MG63 (cell line): Measurements from ENCODE around the gene TAAR9. TPM values are rescaled to one million over a fixed set of nuclear protein-coding genes. Genes with fewer than 3 reads are reported as not detected.
"Not testable (repeated sequence)": the region's sequence is repeated elsewhere in the genome, so short reads cannot be mapped to it uniquely, and the experiment has no call there.

Experiments used
- DNase-seq: peaks from one replicate; pipeline ENCODE4 v3.0.0-alpha.2; 2020
- H3K27me3 ChIP-seq: fragments of 250-450 bp; sonication (Bioruptor Pico); 2 replicates; pipeline ENCODE4 v1.5.1; 2020; ENCODE audit warnings: mild to moderate bottlenecking, moderate library complexity
- H3K36me3 ChIP-seq: fragments of 250-450 bp; sonication (Bioruptor Pico); 2 replicates; pipeline ENCODE4 v1.5.1; 2020; ENCODE audit warnings: mild to moderate bottlenecking, moderate library complexity
- H3K4me3 ChIP-seq: fragments of 250-450 bp; sonication (Bioruptor Pico); 2 replicates; pipeline ENCODE4 v1.5.1; 2020; ENCODE audit warnings: mild to moderate bottlenecking, moderate library complexity
- H3K9me3 ChIP-seq: fragments of 250-450 bp; sonication (Bioruptor Pico); 2 replicates; pipeline ENCODE4 v1.5.1; 2020; ENCODE audit warnings: mild to moderate bottlenecking, moderate library complexity
- total RNA-seq: library from RNA; depleted of rRNA; stranded (reverse); fragments of >200 nt; shearing (Covaris generic); gene quantifications from 2 replicates; pipeline ENCODE4 v1.2.3, GENCODE V29; 2014; ENCODE audit warnings: low replicate concordance; rRNA removed

The TAAR9 gene
- total RNA-seq, 1 experiment from 2014 or later = not detected

DNA sequence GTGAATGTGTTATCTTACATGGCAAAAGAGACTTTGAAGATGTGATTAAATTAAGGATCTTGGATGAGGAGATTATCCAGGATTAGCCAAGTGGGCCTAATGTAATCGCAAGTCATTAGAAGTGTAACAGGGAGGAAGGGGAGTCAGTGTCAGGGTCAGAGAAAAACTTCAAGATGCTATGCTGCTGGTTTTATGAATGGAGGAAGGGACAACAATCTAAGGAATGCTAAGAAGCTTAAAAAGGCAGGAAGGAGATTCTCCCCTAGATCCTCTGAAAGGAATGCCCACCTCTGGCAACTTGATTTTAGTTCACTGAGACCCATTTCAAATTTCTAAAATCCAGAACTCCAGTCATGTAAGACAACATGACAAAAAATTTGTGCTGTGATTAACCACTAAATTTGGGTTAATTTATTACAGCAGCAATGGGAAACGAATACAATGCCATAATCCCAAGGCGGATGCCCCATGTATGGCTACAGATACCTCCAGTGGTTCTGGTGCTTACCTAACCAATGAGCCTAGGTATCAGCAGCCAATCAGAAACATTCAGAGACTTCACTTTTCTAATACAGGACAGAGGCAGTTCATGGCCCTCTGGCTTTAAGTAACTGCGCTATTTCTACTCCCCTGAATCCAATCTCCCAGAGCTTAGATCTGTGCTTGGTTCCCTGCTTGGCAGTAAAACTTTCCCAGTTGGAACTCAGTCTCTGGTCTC, 10.8 kb downstream of the TAAR9 start:
- Histone ChIP-seq H3K9me3 (no peaks in the 10 kb centered on the region), H3K4me3 (no peak overlapping the region), H3K36me3 (no peaks in the 10 kb centered on the region), H3K27me3 (peaks cover 39% of the 10 kb centered on the region)
- no peak for DNase-seq

DNA sequence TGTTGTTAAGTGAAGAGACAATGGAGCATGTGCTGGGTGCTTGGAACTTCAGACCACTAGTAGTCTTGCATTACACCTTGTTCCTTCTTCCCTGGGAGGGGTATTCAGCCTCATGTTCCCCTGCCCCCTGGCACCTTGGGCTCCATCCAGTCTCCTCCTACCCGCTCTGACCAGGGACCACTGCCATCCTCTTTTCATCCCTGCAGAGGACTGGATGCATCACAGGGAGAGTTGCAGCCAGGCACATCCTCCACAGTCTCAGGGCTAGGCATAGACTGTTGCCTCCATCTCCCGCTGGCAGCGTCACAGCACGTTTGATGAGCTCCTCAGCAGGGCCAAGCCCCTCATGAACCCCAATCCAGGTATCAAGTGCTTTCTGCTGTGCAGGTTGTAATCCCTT, 13.1 kb downstream of the TAAR9 start:
- Histone ChIP-seq H3K4me3 (no peak overlapping the region), H3K9me3 (no peaks in the 10 kb centered on the region), H3K36me3 (no peaks in the 10 kb centered on the region), H3K27me3 (peaks cover 49% of the 10 kb centered on the region)
- no peak for DNase-seq

DNA sequence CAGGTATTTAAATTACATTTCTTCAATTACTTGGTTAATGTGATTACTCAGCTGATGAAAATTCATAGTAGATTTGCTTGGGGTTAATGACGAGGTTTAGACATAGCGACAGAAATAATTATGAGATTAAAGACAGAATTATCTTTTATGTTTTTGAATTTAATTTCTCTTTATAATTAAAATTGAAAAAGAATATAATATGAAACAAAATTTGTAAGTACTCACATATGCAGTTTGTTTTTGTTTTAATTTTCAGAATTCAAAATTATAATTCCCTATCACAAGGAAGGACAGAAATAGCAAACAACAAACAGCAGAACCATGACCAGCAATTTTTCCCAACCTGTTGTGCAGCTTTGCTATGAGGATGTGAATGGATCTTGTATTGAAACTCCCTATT, 14.3 kb downstream of the TAAR9 start, which contains the start of gene TAAR8:
Gene TAAR8 (plus strand): TSS at position 301 of the 400 bp plus-strand sequence. CDS start 21 bp downstream, at position 322.
- H3K36me3 ChIP-seq = no peaks in the 10 kb centered on the region
- peaks cover 60% of the 10 kb centered on the region for H3K27me3 ChIP-seq
- H3K9me3 ChIP-seq = no peaks in the 10 kb centered on the region
- no peak within 1 kb of the TSS for H3K4me3 ChIP-seq
- no peak for DNase-seq

DNA sequence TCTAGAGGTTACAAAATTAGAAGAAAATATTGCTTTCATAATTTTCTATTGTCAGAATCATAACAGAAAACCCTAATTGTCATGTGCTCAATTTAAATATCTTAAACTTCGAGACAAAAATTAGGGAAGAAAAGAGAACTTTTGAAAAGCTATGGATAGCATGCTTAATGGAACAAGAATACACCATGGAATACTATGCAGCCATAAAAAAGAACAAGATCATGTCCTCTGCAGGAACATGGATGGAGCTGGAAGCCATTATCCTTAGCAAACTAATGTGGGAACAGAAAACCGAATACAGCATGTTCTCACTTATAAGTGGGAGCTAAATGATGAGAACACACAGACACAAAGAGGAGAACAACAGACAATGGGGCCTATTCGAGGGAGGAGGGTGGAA, 22.0 kb downstream of the TAAR9 start:
- peaks cover 80% of the 10 kb centered on the region for H3K27me3 ChIP-seq
- H3K4me3 ChIP-seq, H3K36me3 ChIP-seq, DNase-seq, H3K9me3 ChIP-seq: not testable (repeated sequence)

DNA sequence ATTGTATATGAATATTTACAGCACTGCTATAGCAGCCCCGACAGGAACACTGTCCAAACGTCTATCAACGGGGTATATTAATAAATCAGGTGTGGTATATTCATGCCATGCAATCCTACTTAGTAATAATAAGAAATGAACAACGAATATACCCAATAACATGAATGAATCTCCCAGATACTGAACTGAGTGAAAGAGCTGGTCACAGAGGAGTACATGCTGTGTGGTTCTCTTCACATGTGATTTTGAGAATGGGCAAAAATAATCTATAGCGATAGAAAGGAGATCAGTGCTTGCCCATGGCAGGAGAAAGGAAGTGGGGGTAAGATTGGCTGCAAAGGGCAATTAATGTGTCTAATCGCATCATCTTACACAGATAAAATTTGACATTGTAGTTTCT, 28.3 kb downstream of the TAAR9 start:
- Histone ChIP-seq H3K9me3 (no peaks in the 10 kb centered on the region), H3K4me3 (no peak overlapping the region), H3K27me3 (peaks cover 86% of the 10 kb centered on the region), H3K36me3 (no peaks in the 10 kb centered on the region)
- no peak for DNase-seq

DNA sequence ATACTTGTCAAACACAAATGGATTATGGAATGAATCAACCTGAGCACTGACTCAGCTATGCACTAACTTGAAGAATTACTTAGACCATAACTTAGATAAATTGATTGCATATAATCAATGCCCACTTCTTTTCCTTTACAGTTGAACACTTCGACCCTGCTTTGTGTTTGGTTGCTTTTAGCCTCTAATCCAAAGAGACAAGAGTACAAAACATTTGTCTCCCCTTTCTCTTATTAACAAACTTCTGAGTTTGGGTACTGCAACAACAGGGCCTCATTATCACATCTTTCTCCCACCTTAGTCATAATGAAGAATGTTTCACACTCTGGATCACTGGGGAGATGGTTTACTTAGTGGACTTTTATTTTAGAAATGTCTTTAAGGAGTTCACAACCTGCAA, 29.5 kb downstream of the TAAR9 start:
- Histone ChIP-seq H3K27me3 (peaks cover 86% of the 10 kb centered on the region), H3K9me3 (no peaks in the 10 kb centered on the region), H3K36me3 (no peaks in the 10 kb centered on the region), H3K4me3 (no peak overlapping the region)
- no peak for DNase-seq

DNA sequence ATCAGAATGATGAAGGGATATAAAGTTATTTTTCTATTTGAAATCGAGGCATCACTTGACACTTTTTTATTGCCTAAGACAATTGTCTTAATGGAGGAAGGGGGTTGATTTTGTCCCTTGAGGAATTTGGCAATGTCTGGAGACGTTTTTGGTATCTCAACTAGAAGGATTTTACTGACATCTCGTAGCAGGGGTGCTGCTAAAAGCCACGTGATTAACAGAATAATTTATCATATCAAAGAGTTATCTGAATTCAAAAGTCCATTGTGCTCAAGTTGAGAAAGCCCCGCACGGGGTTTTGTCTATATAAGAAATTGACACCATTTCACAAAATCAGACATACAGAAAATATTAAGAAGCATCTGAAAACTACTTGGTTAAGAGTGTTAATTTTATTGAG, 30.5 kb downstream of the TAAR9 start:
- peaks cover 80% of the 10 kb centered on the region for H3K27me3 ChIP-seq
- no peak for DNase-seq
- no peaks in the 10 kb centered on the region for H3K36me3 ChIP-seq
- H3K9me3 ChIP-seq = no peaks in the 10 kb centered on the region
- no peak overlapping the region for H3K4me3 ChIP-seq

DNA sequence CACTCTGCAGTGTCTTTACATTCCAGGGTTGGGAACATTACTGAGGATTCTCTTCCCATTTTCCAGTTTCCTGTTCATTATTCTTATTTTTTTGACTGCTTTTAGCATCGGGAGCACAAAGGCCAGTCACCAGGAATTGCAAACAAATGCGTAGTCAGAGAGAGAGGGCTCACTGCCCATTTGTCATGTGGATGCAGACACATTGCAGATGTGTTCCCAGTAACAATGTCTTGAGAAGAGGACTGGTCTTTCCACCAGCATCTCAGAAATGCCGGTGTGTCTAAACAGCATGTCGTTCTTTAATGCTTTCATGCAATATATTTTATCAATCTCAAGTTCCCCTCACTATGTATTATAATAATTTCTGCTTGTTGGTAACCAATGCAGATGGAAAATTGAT, 31.1 kb downstream of the TAAR9 start:
- no peaks in the 10 kb centered on the region for H3K36me3 ChIP-seq
- no peak for DNase-seq
- H3K9me3 ChIP-seq = no peaks in the 10 kb centered on the region
- H3K27me3 ChIP-seq = peaks cover 78% of the 10 kb centered on the region
- H3K4me3 ChIP-seq = no peak overlapping the region

DNA sequence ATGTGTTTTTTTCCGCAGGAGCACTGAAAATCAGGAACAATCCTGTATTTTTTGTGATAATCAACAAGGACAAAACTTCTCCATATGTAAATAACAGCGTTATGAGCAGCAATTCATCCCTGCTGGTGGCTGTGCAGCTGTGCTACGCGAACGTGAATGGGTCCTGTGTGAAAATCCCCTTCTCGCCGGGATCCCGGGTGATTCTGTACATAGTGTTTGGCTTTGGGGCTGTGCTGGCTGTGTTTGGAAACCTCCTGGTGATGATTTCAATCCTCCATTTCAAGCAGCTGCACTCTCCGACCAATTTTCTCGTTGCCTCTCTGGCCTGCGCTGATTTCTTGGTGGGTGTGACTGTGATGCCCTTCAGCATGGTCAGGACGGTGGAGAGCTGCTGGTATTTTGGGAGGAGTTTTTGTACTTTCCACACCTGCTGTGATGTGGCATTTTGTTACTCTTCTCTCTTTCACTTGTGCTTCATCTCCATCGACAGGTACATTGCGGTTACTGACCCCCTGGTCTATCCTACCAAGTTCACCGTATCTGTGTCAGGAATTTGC, 32.2 kb downstream of the TAAR9 start, which contains the start of gene TAAR6:
Gene TAAR6 (plus strand): TSS at position 102 of the 557 bp plus-strand sequence. CDS start 0 bp downstream, at position 102.
- Histone ChIP-seq H3K9me3 (no peaks in the 10 kb centered on the region), H3K27me3 (peaks cover 71% of the 10 kb centered on the region), H3K36me3 (no peaks in the 10 kb centered on the region), H3K4me3 (no peak within 1 kb of the TSS)
- DNase-seq = no peak

DNA sequence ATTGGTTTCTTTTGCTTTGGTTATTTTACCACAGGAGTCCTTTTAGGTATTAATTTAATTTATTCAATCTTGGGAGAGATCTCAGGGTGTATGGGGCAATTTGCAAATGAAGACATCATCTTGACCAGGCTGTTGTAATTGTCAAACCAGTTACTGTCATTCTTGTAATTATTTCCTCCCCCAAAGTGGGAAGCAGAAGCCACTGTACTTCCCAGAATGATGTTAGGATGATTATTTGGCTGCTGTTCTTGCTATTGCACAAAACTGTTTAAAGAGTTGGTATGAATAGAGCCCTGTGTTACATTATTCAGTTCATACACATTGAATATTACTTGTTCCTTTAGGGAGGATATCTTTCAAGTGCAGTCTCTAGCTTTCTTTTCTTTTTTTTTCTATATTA, 33.7 kb downstream of the TAAR9 start:
- H3K36me3 ChIP-seq = no peaks in the 10 kb centered on the region
- no peak overlapping the region for H3K4me3 ChIP-seq
- no peak for DNase-seq
- H3K27me3 ChIP-seq = peaks cover 72% of the 10 kb centered on the region
- no peaks in the 10 kb centered on the region for H3K9me3 ChIP-seq

DNA sequence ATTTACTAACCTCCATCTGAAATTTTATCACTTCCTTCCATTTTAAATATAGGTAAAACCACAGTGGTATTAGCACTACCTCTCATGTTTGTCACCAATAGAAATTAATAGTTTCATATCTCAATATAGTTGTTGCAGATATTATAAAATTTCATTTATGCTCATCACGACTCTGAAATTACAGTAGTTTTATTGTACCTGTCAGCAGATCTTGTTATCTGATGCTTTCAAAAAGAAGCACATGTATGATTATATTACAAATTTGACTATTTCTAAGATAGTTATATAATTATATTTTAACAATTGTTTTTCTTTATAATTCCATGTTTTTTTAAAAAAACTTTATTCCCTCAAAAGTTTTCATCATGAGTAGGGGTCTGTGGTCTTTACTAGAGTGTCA, 46.6 kb downstream of the TAAR9 start:
- DNase-seq = no peak
- no peak overlapping the region for H3K4me3 ChIP-seq
- H3K36me3 ChIP-seq = no peaks in the 10 kb centered on the region
- H3K27me3 ChIP-seq = peaks cover 34% of the 10 kb centered on the region
- no peaks in the 10 kb centered on the region for H3K9me3 ChIP-seq

DNA sequence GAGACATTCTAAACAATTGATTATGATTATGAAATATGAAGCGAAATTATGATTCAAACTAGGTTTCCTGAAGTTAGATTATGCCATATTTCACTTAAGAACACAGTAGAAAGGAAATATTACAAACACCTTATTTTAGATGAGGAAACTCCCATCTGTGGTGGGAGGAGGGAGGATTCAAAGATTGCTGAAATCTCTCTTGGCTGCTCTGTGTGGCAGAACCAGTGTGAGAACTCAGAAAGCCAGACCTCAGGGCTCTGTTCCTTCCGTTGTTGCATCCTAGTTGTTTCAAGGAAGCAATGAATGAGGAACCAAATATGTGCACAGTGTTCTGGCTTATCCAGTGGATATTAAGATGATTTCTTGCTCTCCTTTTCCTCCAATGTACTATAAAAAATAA, 49.3 kb downstream of the TAAR9 start:
- Histone ChIP-seq H3K9me3 (no peaks in the 10 kb centered on the region), H3K36me3 (no peaks in the 10 kb centered on the region), H3K27me3 (peaks cover 45% of the 10 kb centered on the region), H3K4me3 (no peak overlapping the region)
- DNase-seq = no peak

Other genes starting within 250 kb of the TAAR9 start
- gene MOXD1, start 136.8 kb upstream of the TAAR9 start, total RNA-seq = 1.9 and 2.9 TPM in 2 replicates
- 4.7 and 9.5 TPM in 2 replicates for gene STX7, start 25.2 kb upstream of the TAAR9 start, total RNA-seq
- not detected in 2 replicates for gene TAAR8, start 14.4 kb downstream of the TAAR9 start, total RNA-seq
- not detected in 2 replicates for gene TAAR6, start 32.0 kb downstream of the TAAR9 start, total RNA-seq
- not detected in 2 replicates for gene TAAR5, start 51.5 kb downstream of the TAAR9 start, total RNA-seq
- gene TAAR2, start 86.0 kb downstream of the TAAR9 start, total RNA-seq = not detected in 2 replicates
- gene TAAR1, start 120.9 kb downstream of the TAAR9 start, total RNA-seq = not detected in 2 replicates
- 1.1 TPM in 1 of 2 replicates, not detected in the other for gene VNN1, start 175.8 kb downstream of the TAAR9 start, total RNA-seq
- not detected in 2 replicates for gene VNN2, start 219.6 kb downstream of the TAAR9 start, total RNA-seq